H9 (cell line): ENCODE data around the gene NR4A2. TPM values are rescaled to one million over a fixed set of nuclear protein-coding genes. Genes with fewer than 3 reads are reported as not detected.

Experiments used
- DNase-seq: peaks from one replicate; pipeline ENCODE4 v3.0.0-alpha.2; 2017
- H2AFZ ChIP-seq: one replicate; pipeline ENCODE4 v1.6.1; 2013; ENCODE audit warnings: mild to moderate bottlenecking, low read length, control low read depth, moderate library complexity
- H2AK5ac ChIP-seq: 2 replicates; pipeline ENCODE4 v1.6.1; 2013; ENCODE audit warnings: low read length, control low read depth, mixed read lengths; ENCODE audit not compliant: insufficient read length
- H2BK120ac ChIP-seq: one replicate; pipeline ENCODE4 v1.6.1; 2013; ENCODE audit warnings: low read depth, mild to moderate bottlenecking, low read length, control low read depth, inconsistent platforms; ENCODE audit not compliant: poor library complexity, severe bottlenecking
- H2BK12ac ChIP-seq: 2 replicates; pipeline ENCODE4 v1.6.1; 2013; ENCODE audit warnings: low read length, control low read depth, mixed read lengths, low read depth; ENCODE audit not compliant: insufficient read length
- H2BK15ac ChIP-seq: 2 replicates; pipeline ENCODE4 v1.6.1; 2013; ENCODE audit warnings: low read depth, low read length, control low read depth
- H2BK20ac ChIP-seq: one replicate; pipeline ENCODE4 v1.6.1; 2013; ENCODE audit warnings: low read depth, mild to moderate bottlenecking, low read length, control low read depth, inconsistent platforms; ENCODE audit not compliant: poor library complexity, severe bottlenecking
- H2BK5ac ChIP-seq: 2 replicates; pipeline ENCODE4 v1.6.1; 2013; ENCODE audit warnings: low read length, control low read depth, mixed read lengths; ENCODE audit not compliant: insufficient read length
- H3K14ac ChIP-seq: 2 replicates; pipeline ENCODE4 v1.6.1; 2013; ENCODE audit warnings: low read length, control low read depth; ENCODE audit not compliant: insufficient read depth
- H3K18ac ChIP-seq: 2 replicates; pipeline ENCODE4 v1.6.1; 2013; ENCODE audit warnings: low read depth, mild to moderate bottlenecking, mixed read lengths, low read length, control low read depth; ENCODE audit not compliant: insufficient read length
- H3K23ac ChIP-seq: 2 replicates; pipeline ENCODE4 v1.6.1; 2013; ENCODE audit warnings: low read length, control low read depth, mixed read lengths, low read depth; ENCODE audit not compliant: insufficient read length
- H3K23me2 ChIP-seq: 2 replicates; pipeline ENCODE4 v1.6.1; 2013; ENCODE audit warnings: low read depth, mild to moderate bottlenecking, mixed read lengths, low read length, control low read depth; ENCODE audit not compliant: insufficient read length, poor library complexity, severe bottlenecking
- H3K27ac ChIP-seq: 2 replicates; pipeline ENCODE4 v1.5.1; 2013; ENCODE audit warnings: low read length, control low read depth, mixed read lengths, low read depth; ENCODE audit not compliant: insufficient read length
- H3K27me3 ChIP-seq: 2 replicates; pipeline ENCODE4 v1.6.1; 2013; ENCODE audit warnings: low read length, control low read depth, inconsistent platforms; ENCODE audit not compliant: insufficient read depth
- H3K4ac ChIP-seq: 2 replicates; pipeline ENCODE4 v1.6.1; 2013; ENCODE audit warnings: low read depth, mild to moderate bottlenecking, control low read depth, inconsistent platforms, low read length, moderate library complexity
- H3K4me1 ChIP-seq: 2 replicates; pipeline ENCODE4 v1.6.1; 2013; ENCODE audit warnings: low read length, control low read depth, inconsistent platforms; ENCODE audit not compliant: insufficient read depth
- H3K4me2 ChIP-seq: 2 replicates; pipeline ENCODE4 v1.6.1; 2013; ENCODE audit warnings: low read length, control low read depth, mixed read lengths; ENCODE audit not compliant: insufficient read length, insufficient read depth
- H3K56ac ChIP-seq: 2 replicates; pipeline ENCODE4 v1.6.1; 2013; ENCODE audit warnings: low read depth, mild to moderate bottlenecking, mixed read lengths, low read length, control low read depth; ENCODE audit not compliant: insufficient read length
- H3K79me1 ChIP-seq: 2 replicates; pipeline ENCODE4 v1.6.1; 2013; ENCODE audit warnings: low read depth, mild to moderate bottlenecking, moderate library complexity, low read length, control low read depth, inconsistent platforms; ENCODE audit not compliant: insufficient read depth, poor library complexity, severe bottlenecking
- H3K79me2 ChIP-seq: 2 replicates; pipeline ENCODE4 v1.6.1; 2013; ENCODE audit warnings: low read length, control low read depth, inconsistent platforms; ENCODE audit not compliant: insufficient read depth
- H3K9ac ChIP-seq: 2 replicates; pipeline ENCODE4 v1.6.1; 2013; ENCODE audit warnings: low read length, control low read depth, mixed read lengths; ENCODE audit not compliant: insufficient read length; ENCODE audit errors: extremely low read depth
- H3K9me3 ChIP-seq: one replicate; pipeline ENCODE4 v1.6.1; 2013; ENCODE audit warnings: low read depth, low read length, inconsistent platforms; ENCODE audit not compliant: control insufficient read depth
- H3T11ph ChIP-seq: one replicate; pipeline ENCODE4 v1.6.1; 2013; ENCODE audit warnings: mild to moderate bottlenecking, low read length, control low read depth, inconsistent platforms
- H4K20me1 ChIP-seq: one replicate; pipeline ENCODE4 v1.6.1; 2013; ENCODE audit not compliant: control insufficient read depth, insufficient read length, insufficient read depth
- H4K5ac ChIP-seq: 2 replicates; pipeline ENCODE4 v1.6.1; 2013; ENCODE audit warnings: low read depth, mild to moderate bottlenecking, mixed read lengths, low read length, control low read depth; ENCODE audit not compliant: insufficient read length
- H4K8ac ChIP-seq: replicated peaks from 2 replicates; pipeline ENCODE4 v1.6.1; 2013; ENCODE audit warnings: low read length, control low read depth, mixed read lengths, low read depth; ENCODE audit not compliant: insufficient read length
- H4K91ac ChIP-seq: 2 replicates; pipeline ENCODE4 v1.6.1; 2013; ENCODE audit warnings: low read depth, mild to moderate bottlenecking, moderate library complexity, mixed read lengths, low read length, control low read depth; ENCODE audit not compliant: insufficient read length
- H3K27ac Mint-ChIP-seq, 3 experiments: 2 replicates in 2 of 3; 3 replicates in 1 of 3; pipeline ENCODE4 v1.8.0; 2020 to 2021; ENCODE audit warnings: mixed read lengths in 3 of 3, mild to moderate bottlenecking in 1 of 3, moderate library complexity in 1 of 3
- H3K27me3 Mint-ChIP-seq: 2 replicates; pipeline ENCODE4 v1.8.0; 2021; ENCODE audit warnings: low read depth, mild to moderate bottlenecking, moderate library complexity, mixed read lengths
- H3K36me3 Mint-ChIP-seq, 3 experiments: 2 replicates in 2 of 3; 3 replicates in 1 of 3; pipeline ENCODE4 v1.8.0; 2020 to 2021; ENCODE audit warnings: low read depth in 3 of 3, mixed read lengths in 3 of 3; ENCODE audit not compliant: insufficient read depth in 1 of 3
- H3K4me1 Mint-ChIP-seq, 2 experiments: 2 replicates each; pipeline ENCODE4 v1.8.0; 2020; ENCODE audit warnings: mixed read lengths in 2 of 2
- H3K4me3 Mint-ChIP-seq, 2 experiments: 2 replicates in 1 of 2; 3 replicates in 1 of 2; pipeline ENCODE4 v1.8.0; 2020 to 2021; ENCODE audit warnings: mild to moderate bottlenecking in 2 of 2, mixed read lengths in 2 of 2, moderate library complexity in 1 of 2
- H3K9me3 Mint-ChIP-seq, 2 experiments: 2 replicates in 1 of 2; 3 replicates in 1 of 2; pipeline ENCODE4 v1.8.0; 2020; ENCODE audit warnings: mild to moderate bottlenecking in 2 of 2, mixed read lengths in 2 of 2, moderate library complexity in 1 of 2
- WGBS: extraction: QIAGEN DNeasy Blood & Tissue Kit; methylation state at CpG from one replicate; pipeline ENCODE4 v1.1.7; 2013; ENCODE audit warnings: missing lambda C conversion rate, low lambda C conversion rate, mixed read lengths; ENCODE audit not compliant: insufficient read length; ENCODE audit errors: extremely low coverage; 5-methylcytosine and 5-hydroxymethylcytosine counted together
- total RNA-seq: library from RNA; stranded (reverse); gene quantifications from 2 replicates; pipeline ENCODE4 v1.2.1, GENCODE V29; 2021
- TF ChIP-seq, protein P1 (sequence below): fragments of 200-600 bp; sonication (generic); conservative IDR thresholded peaks from 3 replicates; pipeline ENCODE4 v1.8.0; 2021; ENCODE audit warnings: antibody characterized with exemption, mild to moderate bottlenecking

NR4A2 gene
- total RNA-seq, 1 experiment from 2014 or later, result 2.0 TPM

DNA sequence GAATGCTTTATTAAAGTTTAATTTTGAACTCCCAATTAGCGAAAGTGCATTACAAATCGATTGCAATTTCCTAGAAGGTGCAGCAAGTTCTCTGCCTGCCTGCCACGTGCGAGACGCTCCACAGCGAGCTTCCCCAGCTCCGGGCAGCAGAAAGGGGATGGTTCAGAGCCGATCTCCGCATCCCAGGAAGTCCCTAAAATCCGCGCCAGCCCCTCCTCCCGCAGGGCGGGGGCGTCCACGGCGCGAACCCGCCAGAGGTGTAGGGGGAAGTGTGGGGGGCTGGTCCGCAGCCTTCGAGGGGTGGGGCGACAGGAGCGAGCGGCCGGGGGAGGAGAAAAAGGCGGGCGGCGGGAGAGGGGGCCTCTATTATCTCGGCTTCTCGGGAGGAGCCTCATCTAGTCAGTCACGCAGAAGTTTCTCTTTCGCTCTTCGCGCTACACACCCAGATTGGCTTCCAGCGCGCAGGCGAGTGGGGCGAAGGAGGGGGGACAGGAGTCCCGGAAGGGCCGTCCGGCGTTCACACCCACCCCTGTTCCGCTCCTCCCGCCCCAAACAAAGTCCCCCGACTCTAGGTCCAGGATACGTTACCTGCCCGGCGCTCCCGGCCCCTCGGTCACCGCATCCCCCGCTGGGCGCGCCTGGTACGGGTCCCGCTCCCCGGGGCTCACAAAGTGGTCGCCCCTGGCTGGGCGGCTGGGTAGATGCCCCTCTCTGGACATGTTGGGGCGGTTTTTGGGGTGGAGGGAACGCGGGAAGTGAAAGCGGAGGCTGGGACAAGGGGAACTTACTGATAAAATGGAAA lies 9.1 kb upstream of the NR4A2 start:
- H2BK20ac ChIP-seq, result no peak overlapping the region
- Mint-ChIP-seq H3K27ac (peak overlapping the region; percentile 95 to 98 (median 96)), H3K4me1 (peaks cover 40 to 44% of the 10 kb centered on the region in 2 experiments), H3K27me3 (peaks cover 8% of the 10 kb centered on the region; the same call in 1 of the 2 replicates), H3K9me3 (no peaks in the 10 kb centered on the region), H3K4me3 (peak overlapping the region; percentile 89 to 90), H3K36me3 (no peaks in the 10 kb centered on the region; a peak in 1 of 7 replicates)
- no peak overlapping the region for H3T11ph ChIP-seq
- no peak overlapping the region for H4K8ac ChIP-seq
- H4K5ac ChIP-seq, result no peak overlapping the region
- H3K9ac ChIP-seq, result peak overlapping the region; percentile 69
- peak; percentile 86 for DNase-seq
- no peaks in the 10 kb centered on the region for H3K9me3 ChIP-seq
- H3K27me3 ChIP-seq, result no peaks in the 10 kb centered on the region
- H3K4ac ChIP-seq, result no peak overlapping the region; the same call in 1 of the 2 replicates
- H2BK15ac ChIP-seq, result no peak overlapping the region
- no peaks in the 10 kb centered on the region for H4K20me1 ChIP-seq
- H3K14ac ChIP-seq, result peak overlapping the region; percentile 74
- H3K27ac ChIP-seq, result peak overlapping the region; percentile 41
- no CpG with 5 or more reads among the region's 62 CpGs for WGBS
- H3K23me2 ChIP-seq, result peaks cover 7% of the 10 kb centered on the region
- no peak overlapping the region for H3K56ac ChIP-seq
- H2BK12ac ChIP-seq, result no peak overlapping the region
- peak overlapping the region; percentile 63 for H3K4me2 ChIP-seq
- H3K18ac ChIP-seq, result peak overlapping the region; percentile 91
- no peak overlapping the region for H3K23ac ChIP-seq
- no peak overlapping the region for H4K91ac ChIP-seq
- H2AK5ac ChIP-seq, result no peak overlapping the region
- no peaks in the 10 kb centered on the region; the same call in 1 of the 2 replicates for H3K4me1 ChIP-seq
- TF ChIP-seq, protein P1, sequence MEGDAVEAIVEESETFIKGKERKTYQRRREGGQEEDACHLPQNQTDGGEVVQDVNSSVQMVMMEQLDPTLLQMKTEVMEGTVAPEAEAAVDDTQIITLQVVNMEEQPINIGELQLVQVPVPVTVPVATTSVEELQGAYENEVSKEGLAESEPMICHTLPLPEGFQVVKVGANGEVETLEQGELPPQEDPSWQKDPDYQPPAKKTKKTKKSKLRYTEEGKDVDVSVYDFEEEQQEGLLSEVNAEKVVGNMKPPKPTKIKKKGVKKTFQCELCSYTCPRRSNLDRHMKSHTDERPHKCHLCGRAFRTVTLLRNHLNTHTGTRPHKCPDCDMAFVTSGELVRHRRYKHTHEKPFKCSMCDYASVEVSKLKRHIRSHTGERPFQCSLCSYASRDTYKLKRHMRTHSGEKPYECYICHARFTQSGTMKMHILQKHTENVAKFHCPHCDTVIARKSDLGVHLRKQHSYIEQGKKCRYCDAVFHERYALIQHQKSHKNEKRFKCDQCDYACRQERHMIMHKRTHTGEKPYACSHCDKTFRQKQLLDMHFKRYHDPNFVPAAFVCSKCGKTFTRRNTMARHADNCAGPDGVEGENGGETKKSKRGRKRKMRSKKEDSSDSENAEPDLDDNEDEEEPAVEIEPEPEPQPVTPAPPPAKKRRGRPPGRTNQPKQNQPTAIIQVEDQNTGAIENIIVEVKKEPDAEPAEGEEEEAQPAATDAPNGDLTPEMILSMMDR, result no peak
- H3K79me1 ChIP-seq, result no peaks in the 10 kb centered on the region
- no peak overlapping the region for H2BK120ac ChIP-seq
- no peak overlapping the region for H2AFZ ChIP-seq
- no peaks in the 10 kb centered on the region for H3K79me2 ChIP-seq
- no peak overlapping the region for H2BK5ac ChIP-seq
